T47D (cell line): ENCODE results near the gene LILRA2.
"Not testable (repeated sequence)": the region's sequence is repeated elsewhere in the genome, so short reads cannot be mapped to it uniquely, and the experiment has no call there.

ENCODE experiments used
- DNase-seq, 2 experiments: peaks; one replicate each; pipeline versions ENCODE4 v3.0.0 to v3.0.0-alpha.2; 2011 to 2012; ENCODE audit warnings: low read depth in 1 of 2, low spot score in 1 of 2
- JUND ChIP-seq: IDR thresholded peaks from 2 replicates; pipeline ENCODE4 v1.6.1; 2012; ENCODE audit warnings: low read depth
- in situ Hi-C: cut with HindIII; loops from 2 replicates; pipeline ENCODE4 v1.10.0; 2016; ENCODE audit warnings: low sequenced_read_pairs, low pct_unique_long_range_greater_than_20kb

Gene LILRA2

GRCh38 chr19:54574051-54574450, 461 bp downstream of the LILRA2 start:
- in situ Hi-C loops = no loop called here
- TF ChIP-seq JUND = no peak
- no peak for DNase-seq

GRCh38 chr19:54574527-54575056, 1.0 kb downstream of the LILRA2 start:
- no peak for TF ChIP-seq JUND
- in situ Hi-C loops = no loop called here
- DNase-seq = no peak

GRCh38 chr19:54575205-54575604, 1.6 kb downstream of the LILRA2 start:
- DNase-seq, in situ Hi-C loops: not testable (repeated sequence)

- in situ Hi-C loops = no loop called here
- no peak for TF ChIP-seq JUND
Observed at GRCh38 chr19:54576411-54576976, 2.9 kb downstream of the LILRA2 start.

GRCh38 chr19:54577334-54577733, 3.7 kb downstream of the LILRA2 start:
- in situ Hi-C loops = no loop called here
- no peak for DNase-seq
- TF ChIP-seq JUND = no peak

More at GRCh38 chr19:54576411-54576976, 2.9 kb downstream of the LILRA2 start:
- no peak for DNase-seq

GRCh38 chr19:54578268-54578667, 4.7 kb downstream of the LILRA2 start:
- DNase-seq, in situ Hi-C loops: not testable (repeated sequence)

- DNase-seq = no peak
- no peak for TF ChIP-seq JUND
- in situ Hi-C loops = no loop called here
Observed at GRCh38 chr19:54586397-54586796, 12.8 kb downstream of the LILRA2 start.

- no peak for DNase-seq
- in situ Hi-C loops = no loop called here
- TF ChIP-seq JUND = no peak
Observed at GRCh38 chr19:54587026-54587425, 13.4 kb downstream of the LILRA2 start.

- in situ Hi-C loops = not testable (repeated sequence)
Observed at GRCh38 chr19:54593445-54593844, 19.9 kb downstream of the LILRA2 start, which contains the start of gene LILRA1. LILRA1 (plus strand) TSS chr19:54593632; CDS start chr19:54594245, 613 bp downstream.

GRCh38 chr19:54593931-54594626, 20.5 kb downstream of the LILRA2 start:
- in situ Hi-C loops, DNase-seq: not testable (repeated sequence)

More at GRCh38 chr19:54593445-54593844, 19.9 kb downstream of the LILRA2 start, which contains the start of gene LILRA1:
- DNase-seq = not testable (repeated sequence)

- no peak for DNase-seq
- in situ Hi-C loops = no loop called here
- TF ChIP-seq JUND = no peak
Observed at GRCh38 chr19:54594737-54595136, 21.1 kb downstream of the LILRA2 start.

- in situ Hi-C loops, DNase-seq: not testable (repeated sequence)
Observed at GRCh38 chr19:54595680-54596436, 22.3 kb downstream of the LILRA2 start.

- DNase-seq = no peak
- no peak for TF ChIP-seq JUND
- in situ Hi-C loops = no loop called here
Observed at GRCh38 chr19:54600212-54600611, 26.6 kb downstream of the LILRA2 start.
